Astrocyte of the spinal cord (primary cell): ENCODE measurements around the gene MYO3B.

Experiments
- DNase-seq: peaks from one replicate; pipeline ENCODE4 v3.0.0; 2011; ENCODE audit warnings: low read depth, low spot score
- H3K4me3 ChIP-seq: 2 replicates; pipeline ENCODE4 v1.5.1; 2011; ENCODE audit warnings: low read depth, mild to moderate bottlenecking, low read length, moderate library complexity
- in situ Hi-C: cut with HindIII; loops from 2 replicates; pipeline ENCODE4 v1.10.0; 2017; ENCODE audit warnings: low sequenced_read_pairs
- TF ChIP-seq, protein P1 (sequence below): IDR thresholded peaks from 2 replicates; pipeline ENCODE4 v1.5.1; 2012; ENCODE audit warnings: low read depth, mild to moderate bottlenecking, low read length, inconsistent platforms

Gene MYO3B

DNA sequence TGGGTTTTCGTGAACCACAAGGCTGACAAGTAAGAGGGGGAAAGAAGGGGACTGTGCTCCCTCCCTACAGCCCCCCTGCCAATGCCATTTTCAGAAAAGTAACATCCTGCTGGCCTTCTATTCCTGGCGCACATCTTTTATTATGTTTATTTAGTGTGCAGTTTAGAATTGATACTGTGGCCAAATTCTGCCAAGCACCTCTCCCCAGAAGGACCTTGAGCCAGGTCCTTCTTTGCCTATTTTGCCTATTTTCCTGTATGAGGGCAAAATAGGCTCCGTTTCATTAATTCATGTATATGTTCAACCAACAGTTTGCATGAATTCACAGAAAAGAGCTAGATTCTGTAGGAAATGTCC, 136.0 kb downstream of the MYO3B start:
- DNase-seq: no peak
- no peak overlapping the region for H3K4me3 ChIP-seq
- TF ChIP-seq, protein P1, sequence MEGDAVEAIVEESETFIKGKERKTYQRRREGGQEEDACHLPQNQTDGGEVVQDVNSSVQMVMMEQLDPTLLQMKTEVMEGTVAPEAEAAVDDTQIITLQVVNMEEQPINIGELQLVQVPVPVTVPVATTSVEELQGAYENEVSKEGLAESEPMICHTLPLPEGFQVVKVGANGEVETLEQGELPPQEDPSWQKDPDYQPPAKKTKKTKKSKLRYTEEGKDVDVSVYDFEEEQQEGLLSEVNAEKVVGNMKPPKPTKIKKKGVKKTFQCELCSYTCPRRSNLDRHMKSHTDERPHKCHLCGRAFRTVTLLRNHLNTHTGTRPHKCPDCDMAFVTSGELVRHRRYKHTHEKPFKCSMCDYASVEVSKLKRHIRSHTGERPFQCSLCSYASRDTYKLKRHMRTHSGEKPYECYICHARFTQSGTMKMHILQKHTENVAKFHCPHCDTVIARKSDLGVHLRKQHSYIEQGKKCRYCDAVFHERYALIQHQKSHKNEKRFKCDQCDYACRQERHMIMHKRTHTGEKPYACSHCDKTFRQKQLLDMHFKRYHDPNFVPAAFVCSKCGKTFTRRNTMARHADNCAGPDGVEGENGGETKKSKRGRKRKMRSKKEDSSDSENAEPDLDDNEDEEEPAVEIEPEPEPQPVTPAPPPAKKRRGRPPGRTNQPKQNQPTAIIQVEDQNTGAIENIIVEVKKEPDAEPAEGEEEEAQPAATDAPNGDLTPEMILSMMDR: no peak
- in situ Hi-C loops: no loop called here

DNA sequence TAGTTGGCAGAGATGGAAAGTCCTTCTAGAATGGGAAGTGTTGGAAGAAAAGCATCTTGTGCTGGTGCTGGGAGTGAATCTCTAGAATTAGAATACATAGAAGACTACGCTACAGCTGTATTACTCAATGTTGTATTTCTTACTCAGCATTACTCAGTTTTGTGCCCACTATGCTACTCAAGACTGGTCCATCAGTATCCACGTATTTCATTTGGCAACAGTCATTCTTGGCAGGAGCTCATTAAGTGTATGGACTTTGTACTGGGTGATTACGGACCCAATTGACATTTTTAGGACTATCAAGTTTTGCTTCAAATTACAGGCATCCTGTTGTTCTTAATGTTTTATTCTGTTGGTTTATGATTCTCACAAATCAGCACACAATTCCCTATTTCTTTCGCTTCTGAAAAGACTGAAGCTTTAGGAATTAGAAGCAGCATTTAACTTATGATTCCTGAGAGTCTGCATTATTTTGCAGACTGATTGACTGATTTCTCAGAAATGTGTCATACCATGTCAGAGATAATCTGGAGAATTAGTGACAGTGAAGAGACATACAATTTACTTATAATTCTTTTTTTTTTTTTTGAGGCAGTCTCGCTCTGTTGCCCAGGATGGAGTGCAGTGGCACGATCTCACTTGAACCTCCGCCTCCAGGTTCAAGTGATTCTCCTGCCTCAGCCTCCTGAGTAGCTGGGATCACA, 136.9 kb downstream of the MYO3B start:
- TF ChIP-seq, protein P1: no peak
- peak; percentile 14 for DNase-seq
- H3K4me3 ChIP-seq: no peak overlapping the region
- in situ Hi-C loops: no loop called here

DNA sequence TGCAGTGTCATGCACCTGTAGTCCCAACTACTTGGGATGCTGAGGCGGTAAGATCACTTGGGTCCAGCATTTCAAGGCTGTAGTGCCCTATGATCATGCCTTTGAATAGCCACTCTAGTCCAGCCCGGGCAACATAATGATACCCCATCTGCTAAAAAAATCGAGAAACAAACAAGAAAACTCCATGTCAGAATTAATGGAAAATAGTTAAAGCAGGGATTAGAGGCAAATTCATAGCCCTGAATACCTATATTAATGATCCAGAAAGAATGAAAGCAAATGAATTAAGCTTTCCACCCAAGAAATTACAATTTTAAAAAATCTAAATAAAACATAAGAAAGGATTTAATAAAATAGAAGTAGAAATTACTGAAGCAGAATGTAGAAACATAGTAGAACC, 143.0 kb downstream of the MYO3B start:
- DNase-seq: no peak
- TF ChIP-seq, protein P1: no peak
- in situ Hi-C loops: no loop called here
- H3K4me3 ChIP-seq: no peak overlapping the region

DNA sequence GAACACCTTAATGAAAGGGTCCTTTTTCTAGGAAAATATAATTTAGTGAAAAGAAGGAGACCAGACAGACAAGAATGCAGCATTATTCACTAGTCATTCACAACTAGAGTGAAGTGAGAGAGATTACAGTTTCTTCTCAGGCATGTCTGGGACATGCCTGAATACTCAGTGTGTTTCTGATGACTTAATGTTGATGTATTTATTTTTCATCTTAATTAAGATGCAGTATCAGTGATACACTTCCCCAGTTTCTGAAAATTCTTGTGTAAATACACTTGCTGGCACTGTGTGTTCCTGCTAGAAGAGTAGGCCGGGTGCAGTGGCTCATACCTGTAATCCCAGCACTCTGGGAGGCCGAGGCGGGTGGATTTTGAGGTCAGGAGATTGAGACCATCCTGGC, 143.6 kb downstream of the MYO3B start:
- TF ChIP-seq, protein P1: no peak
- in situ Hi-C loops: no loop called here
- no peak for DNase-seq
- H3K4me3 ChIP-seq: no peak overlapping the region

DNA sequence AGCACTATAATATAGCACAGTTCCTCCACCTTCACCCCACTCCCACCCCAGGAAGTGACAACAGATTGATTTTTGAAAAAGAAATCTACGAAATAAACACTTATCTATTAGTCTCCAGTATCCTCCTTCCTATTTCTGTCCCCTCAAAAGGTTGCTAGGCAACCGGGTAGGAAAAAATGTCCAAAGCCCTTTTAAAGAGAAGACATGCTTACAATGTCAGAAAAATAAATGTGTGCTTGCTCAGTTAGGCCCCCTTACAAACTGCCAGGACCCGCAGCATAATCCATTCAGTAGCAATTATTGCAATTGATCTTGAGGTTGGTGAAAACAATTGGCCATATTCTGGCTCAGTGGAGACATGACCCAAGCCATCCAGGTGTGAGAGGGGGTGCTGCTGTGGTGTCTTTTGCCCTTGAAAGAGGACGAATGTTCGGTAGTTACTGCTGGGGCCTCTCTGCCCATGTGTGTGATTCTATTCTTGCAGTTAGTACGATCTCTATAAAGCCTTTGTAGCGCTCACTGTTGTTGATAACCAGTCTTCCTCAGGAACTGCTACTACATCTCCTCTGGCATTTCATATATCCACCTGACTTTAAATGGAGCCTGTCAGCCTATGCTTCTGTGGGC, 144.3 kb downstream of the MYO3B start:
- TF ChIP-seq, protein P1: no peak
- DNase-seq: no peak
- in situ Hi-C loops: no loop called here
- no peak overlapping the region for H3K4me3 ChIP-seq

DNA sequence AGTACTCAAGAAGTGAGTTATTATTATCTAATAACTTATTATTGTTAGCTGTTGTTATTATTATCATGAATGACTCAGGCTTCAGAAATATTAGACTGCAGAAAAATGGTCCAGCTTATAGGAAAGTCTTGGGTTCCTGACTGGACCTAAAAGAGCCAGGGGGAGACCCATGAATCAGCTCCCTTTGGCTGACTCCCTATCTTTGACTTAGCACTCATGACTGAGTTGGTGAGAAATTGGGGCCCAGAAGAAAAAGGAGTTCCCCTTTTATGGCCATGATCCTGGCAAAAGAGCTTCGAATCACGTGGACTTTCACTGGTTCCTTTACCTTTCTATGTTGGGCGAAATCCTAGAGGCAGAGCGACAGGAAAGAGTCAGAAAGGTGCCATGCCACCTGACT, 145.8 kb downstream of the MYO3B start:
- no peak overlapping the region for H3K4me3 ChIP-seq
- in situ Hi-C loops: no loop called here
- no peak for DNase-seq
- TF ChIP-seq, protein P1: no peak
